Suprapubic skin (tissue), 4 donors: ENCODE measurements around the gene MILR1. TPM values are rescaled to one million over a fixed set of nuclear protein-coding genes. Genes with fewer than 3 reads are reported as not detected.
A peak's percentile ranks its signal among the peaks of the same experiment; 100 is the strongest.

ENCODE experiments used
- DNase-seq, 2 donors: peaks; one replicate each; pipeline ENCODE4 v3.0.0-alpha.2; 2019; ENCODE audit warnings: low spot score in 2 of 2
- H3K27ac ChIP-seq: fragments of 200-600 bp; sonication (generic); one replicate; pipeline ENCODE4 v1.5.1; 2019
- H3K27me3 ChIP-seq: fragments of 200-600 bp; sonication (generic); one replicate; pipeline ENCODE4 v1.5.1; 2019
- H3K36me3 ChIP-seq: fragments of 200-600 bp; sonication (generic); one replicate; pipeline ENCODE4 v1.5.1; 2019
- H3K4me1 ChIP-seq: fragments of 200-600 bp; sonication (generic); one replicate; pipeline ENCODE4 v1.5.1; 2019
- H3K4me3 ChIP-seq: fragments of 200-600 bp; sonication (generic); one replicate; pipeline ENCODE4 v1.5.1; 2019; ENCODE audit warnings: mild to moderate bottlenecking
- H3K9me3 ChIP-seq: fragments of 200-600 bp; sonication (generic); one replicate; pipeline ENCODE4 v1.5.1; 2019
- EP300 ChIP-seq: sonication (generic); formaldehyde crosslinking; IDR thresholded peaks from one replicate; pipeline ENCODE4 v1.6.1; 2017; ENCODE audit warnings: antibody characterized with exemption
- POLR2A ChIP-seq, 2 donors: fragments of 450-650 bp; IDR thresholded peaks; one replicate each; pipeline ENCODE4 v1.6.1; 2017; ENCODE audit warnings: antibody characterized with exemption in 2 of 2, mild to moderate bottlenecking in 2 of 2, moderate library complexity in 2 of 2
- POLR2AphosphoS5 ChIP-seq, 3 donors: sonication (generic); formaldehyde crosslinking; IDR thresholded peaks; one replicate each; pipeline ENCODE4 v1.6.1; 2017; ENCODE audit warnings: antibody characterized with exemption in 3 of 3
- WGBS: methylation state at CpG from one replicate; pipeline ENCODE4 v1.1.5; 2018; 5-methylcytosine and 5-hydroxymethylcytosine counted together
- total RNA-seq, 4 donors: library from RNA; depleted of rRNA; stranded (reverse); fragments of >200 nt; gene quantifications; one replicate each; pipeline ENCODE4 v1.1.0, GENCODE V29; 2016
- TF ChIP-seq, protein P1 (sequence below), 2 donors: fragments of 200-600 bp in 1 of 2; fragments of 450-650 bp in 1 of 2; sonication (generic) in 1 of 2; IDR thresholded peaks; one replicate each; pipeline ENCODE4 v1.5.1; 2016 to 2019; ENCODE audit warnings: antibody characterized with exemption in 2 of 2, mild to moderate bottlenecking in 1 of 2, moderate library complexity in 1 of 2

MILR1 gene
- total RNA-seq, 4 donors from 2014 or later = 0.45 to 0.57 TPM; not detected in 2

DNA sequence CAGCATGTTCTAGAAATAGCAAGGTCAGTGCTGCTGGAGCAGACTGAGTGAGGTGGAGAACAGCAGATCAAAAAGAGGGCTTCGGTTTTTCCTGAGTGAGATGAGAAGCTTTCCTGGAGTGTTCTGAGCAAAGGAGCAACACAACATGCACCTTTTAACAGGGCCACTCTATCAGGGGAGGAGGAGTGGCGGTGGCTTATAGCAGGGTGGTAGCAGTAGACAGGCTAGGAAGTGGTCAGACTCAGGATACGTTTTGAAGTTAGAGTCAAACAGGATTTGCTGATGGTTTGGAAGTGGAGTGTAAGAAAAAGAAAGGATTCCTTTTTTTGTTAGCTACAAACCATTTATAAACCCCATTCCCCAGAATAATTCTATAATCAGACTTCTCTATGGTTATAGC, 35.5 kb downstream of the MILR1 start:
- Histone ChIP-seq H3K27ac (no peak overlapping the region), H3K27me3 (no peaks in the 10 kb centered on the region), H3K9me3 (no peaks in the 10 kb centered on the region), H3K4me1 (no peaks in the 10 kb centered on the region), H3K36me3 (peaks cover 47% of the 10 kb centered on the region), H3K4me3 (no peak overlapping the region)
- 91% methylated on average over 3 of the region's 3 CpGs for WGBS
- TF ChIP-seq EP300 = no peak
- TF ChIP-seq POLR2A (IDR thresholded peaks at IDR 0.05) = no peak
- TF ChIP-seq POLR2AphosphoS5 (IDR thresholded peaks at IDR 0.05) = no peak
- TF ChIP-seq, protein P1, sequence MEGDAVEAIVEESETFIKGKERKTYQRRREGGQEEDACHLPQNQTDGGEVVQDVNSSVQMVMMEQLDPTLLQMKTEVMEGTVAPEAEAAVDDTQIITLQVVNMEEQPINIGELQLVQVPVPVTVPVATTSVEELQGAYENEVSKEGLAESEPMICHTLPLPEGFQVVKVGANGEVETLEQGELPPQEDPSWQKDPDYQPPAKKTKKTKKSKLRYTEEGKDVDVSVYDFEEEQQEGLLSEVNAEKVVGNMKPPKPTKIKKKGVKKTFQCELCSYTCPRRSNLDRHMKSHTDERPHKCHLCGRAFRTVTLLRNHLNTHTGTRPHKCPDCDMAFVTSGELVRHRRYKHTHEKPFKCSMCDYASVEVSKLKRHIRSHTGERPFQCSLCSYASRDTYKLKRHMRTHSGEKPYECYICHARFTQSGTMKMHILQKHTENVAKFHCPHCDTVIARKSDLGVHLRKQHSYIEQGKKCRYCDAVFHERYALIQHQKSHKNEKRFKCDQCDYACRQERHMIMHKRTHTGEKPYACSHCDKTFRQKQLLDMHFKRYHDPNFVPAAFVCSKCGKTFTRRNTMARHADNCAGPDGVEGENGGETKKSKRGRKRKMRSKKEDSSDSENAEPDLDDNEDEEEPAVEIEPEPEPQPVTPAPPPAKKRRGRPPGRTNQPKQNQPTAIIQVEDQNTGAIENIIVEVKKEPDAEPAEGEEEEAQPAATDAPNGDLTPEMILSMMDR (IDR thresholded peaks at IDR 0.05) = no peak
- no peak for DNase-seq

DNA sequence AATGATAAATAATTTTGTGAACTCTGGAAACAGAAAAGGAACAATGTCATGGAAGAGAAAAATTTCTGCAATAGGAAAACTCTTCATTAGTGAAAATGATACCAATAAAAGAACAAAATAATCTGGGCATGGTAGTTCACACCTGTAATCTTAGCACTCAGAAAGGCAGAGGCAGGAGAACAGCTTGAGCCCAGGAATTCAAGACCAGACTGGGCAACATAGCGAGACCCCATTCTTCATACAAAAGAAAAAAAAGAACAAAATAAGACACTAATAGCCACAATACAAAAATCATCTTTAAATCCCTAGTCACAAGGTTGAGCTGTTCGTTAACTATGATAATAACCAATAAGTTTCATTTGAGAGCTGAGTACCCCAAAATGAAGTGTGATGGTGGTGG, 39.4 kb downstream of the MILR1 start:
- H3K4me1 ChIP-seq = no peaks in the 10 kb centered on the region
- no peak overlapping the region for H3K27ac ChIP-seq
- WGBS = 98% methylated on average over 2 of the region's 2 CpGs
- TF ChIP-seq EP300 = no peak
- TF ChIP-seq, protein P1 (IDR thresholded peaks at IDR 0.05) = no peak
- no peak for TF ChIP-seq POLR2A (IDR thresholded peaks at IDR 0.05)
- TF ChIP-seq POLR2AphosphoS5 (IDR thresholded peaks at IDR 0.05) = no peak
- DNase-seq = no peak
- no peaks in the 10 kb centered on the region for H3K9me3 ChIP-seq
- peaks cover 59% of the 10 kb centered on the region for H3K36me3 ChIP-seq
- no peaks in the 10 kb centered on the region for H3K27me3 ChIP-seq
- H3K4me3 ChIP-seq = no peak overlapping the region

DNA sequence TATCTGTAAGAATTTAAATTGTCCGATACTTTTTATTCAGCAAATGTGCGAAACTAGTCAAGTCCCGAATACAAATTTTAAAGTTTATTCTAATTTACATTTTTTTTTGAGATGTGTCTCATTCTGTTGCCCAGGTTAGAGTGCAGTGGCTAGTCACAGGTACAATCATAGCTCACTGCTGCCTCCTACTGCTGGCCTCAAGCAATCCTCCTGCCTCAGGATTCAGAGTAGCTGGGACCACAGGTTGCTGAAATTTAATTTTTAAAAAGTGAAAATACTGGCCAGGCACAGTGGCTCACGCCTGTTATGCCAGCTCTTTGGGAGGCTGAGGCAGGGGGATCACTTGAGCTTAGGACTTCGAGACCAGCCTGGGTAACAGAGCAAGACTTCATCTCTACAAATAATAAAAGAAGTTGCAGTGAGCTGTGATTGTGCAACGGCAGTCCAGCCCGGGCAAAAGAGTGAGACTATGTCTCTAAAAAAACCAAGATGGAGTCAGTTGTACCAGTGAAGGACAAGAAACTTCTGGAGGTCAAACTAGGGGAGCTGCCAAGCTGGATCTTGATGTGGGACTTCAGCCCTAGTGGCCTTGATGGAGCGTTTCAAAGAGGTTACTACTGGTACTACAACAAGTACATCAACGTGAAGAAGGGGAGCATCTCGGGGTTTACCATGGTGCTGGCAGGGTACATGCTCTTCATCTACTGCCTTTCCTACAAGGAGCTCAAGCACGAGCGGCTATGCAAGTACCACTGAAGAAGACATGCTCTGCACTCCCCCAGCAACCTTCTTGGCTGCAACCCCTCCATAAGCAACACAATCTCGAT, 42.3 kb downstream of the MILR1 start:
- Histone ChIP-seq H3K27ac (no peak overlapping the region), H3K4me3 (no peak overlapping the region), H3K9me3 (no peaks in the 10 kb centered on the region), H3K4me1 (peaks cover 24% of the 10 kb centered on the region), H3K27me3 (no peaks in the 10 kb centered on the region), H3K36me3 (peaks cover 44% of the 10 kb centered on the region)
- TF ChIP-seq POLR2A (IDR thresholded peaks at IDR 0.05) (no peak), POLR2AphosphoS5 (IDR thresholded peaks at IDR 0.05) (no peak)
- TF ChIP-seq, protein P1 (IDR thresholded peaks at IDR 0.05) = peak in 1 of 2 donors; percentile 39
- no peak for DNase-seq
- 89% methylated on average over 13 of the region's 13 CpGs for WGBS

DNA sequence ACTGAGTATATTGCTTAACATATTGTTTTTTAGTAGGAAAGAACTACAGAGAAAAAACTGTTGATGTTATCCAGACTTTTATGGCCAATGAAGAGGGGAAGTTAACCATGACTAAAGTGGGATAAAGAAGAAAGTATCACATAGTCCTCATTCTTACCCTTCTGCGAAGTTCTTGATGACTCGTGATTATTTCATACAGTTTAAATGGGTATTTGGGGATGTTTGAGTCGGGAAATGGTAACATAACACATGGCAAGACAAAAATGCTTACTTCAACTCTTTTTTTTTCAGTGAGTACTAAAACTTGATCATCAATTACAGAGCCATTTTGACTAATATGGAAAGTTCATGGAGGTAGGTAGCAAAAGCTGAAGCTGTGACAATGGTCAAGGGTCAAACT, 43.1 kb downstream of the MILR1 start:
- WGBS = 69% methylated on average over 3 of the region's 3 CpGs
- H3K36me3 ChIP-seq = peaks cover 40% of the 10 kb centered on the region
- peaks cover 27% of the 10 kb centered on the region for H3K4me1 ChIP-seq
- H3K27me3 ChIP-seq = no peaks in the 10 kb centered on the region
- H3K9me3 ChIP-seq = no peaks in the 10 kb centered on the region
- H3K4me3 ChIP-seq = no peak overlapping the region
- TF ChIP-seq EP300 (no peak), POLR2AphosphoS5 (IDR thresholded peaks at IDR 0.05) (no peak), POLR2A (IDR thresholded peaks at IDR 0.05) (no peak)
- TF ChIP-seq, protein P1 (IDR thresholded peaks at IDR 0.05) = no peak
- no peak for DNase-seq
- H3K27ac ChIP-seq = no peak overlapping the region

DNA sequence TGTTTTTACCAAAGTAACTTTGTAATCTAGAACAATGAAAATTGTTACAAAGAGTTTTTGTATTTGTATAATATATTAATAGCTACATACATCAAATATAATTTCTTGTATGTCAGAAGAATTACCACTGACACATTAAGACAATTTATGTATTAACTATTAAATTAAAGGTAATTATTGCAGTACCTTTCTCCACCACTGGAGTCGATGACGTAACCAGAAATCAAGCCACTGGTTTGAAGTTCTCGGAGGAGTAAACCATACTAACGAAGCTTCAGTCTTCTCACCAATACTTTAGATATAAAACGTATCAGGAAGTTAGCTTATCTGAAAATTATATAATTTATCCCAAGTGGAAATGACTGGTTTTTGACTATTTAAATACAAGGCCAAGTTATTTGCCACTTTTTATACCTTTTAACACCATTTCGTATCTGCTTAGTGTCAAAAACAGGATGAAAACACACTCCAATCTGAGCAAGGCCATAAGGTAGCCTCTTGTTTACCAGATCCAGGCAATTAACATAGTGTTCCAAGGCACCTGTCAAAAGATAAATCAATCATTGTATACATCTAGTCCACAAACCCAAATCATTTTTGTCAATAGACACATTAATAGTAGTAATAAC, 43.7 kb downstream of the MILR1 start:
- DNase-seq = no peak
- no peak overlapping the region for H3K27ac ChIP-seq
- peaks cover 37% of the 10 kb centered on the region for H3K36me3 ChIP-seq
- H3K27me3 ChIP-seq = no peaks in the 10 kb centered on the region
- TF ChIP-seq, protein P1 (IDR thresholded peaks at IDR 0.05) = peak; percentile 37 to 57
- TF ChIP-seq POLR2AphosphoS5 (IDR thresholded peaks at IDR 0.05) (no peak), EP300 (no peak)
- 68% methylated on average over 6 of the region's 6 CpGs for WGBS
- H3K4me1 ChIP-seq = peaks cover 31% of the 10 kb centered on the region
- H3K4me3 ChIP-seq = no peak overlapping the region
- H3K9me3 ChIP-seq = no peaks in the 10 kb centered on the region
